ENCODE results near the gene EZR.

DNA sequence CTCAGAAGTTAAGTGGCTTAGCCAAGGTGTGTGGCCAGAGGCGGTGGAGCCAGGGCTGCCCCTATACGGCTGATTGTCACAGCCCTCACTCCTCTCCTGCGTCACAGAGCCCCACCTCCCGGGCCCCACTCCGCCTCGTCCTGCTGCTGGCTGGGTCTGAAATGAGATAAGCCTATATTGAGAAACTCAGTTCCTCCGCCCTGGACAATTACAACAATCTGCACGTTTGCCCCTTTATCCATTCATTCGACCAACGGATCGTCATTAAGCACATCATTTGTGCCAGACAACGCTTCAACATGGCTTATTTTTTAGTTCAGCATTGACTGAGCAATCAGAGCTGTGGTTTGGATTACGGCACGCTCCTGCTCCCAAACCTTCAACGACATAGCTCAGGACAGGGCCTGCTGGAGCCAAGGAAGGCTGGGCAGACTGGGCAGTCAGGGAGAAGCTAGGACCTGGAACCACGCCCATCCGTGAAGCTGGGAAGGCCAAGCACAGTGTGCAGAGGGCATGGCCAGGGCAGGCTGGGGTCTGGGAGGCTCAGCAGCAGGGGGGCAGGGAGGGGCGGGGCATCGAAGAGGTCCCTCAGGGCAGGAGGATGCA, 16.6 kb upstream of the EZR start:
- TF ChIP-seq POLR2A (IDR thresholded peaks at IDR 0.05; ENCODE audit: control extremely low read depth in 1 of 2, low read depth in 2 of 2, low read length in 2 of 2) = no peak
- no peak for TF ChIP-seq CTCF (IDR thresholded peaks at IDR 0.05; ENCODE audit: control extremely low read depth in 1 of 3, insufficient read depth in 1 of 3, low read depth in 1 of 3, low read length in 3 of 3)
- no peak for TF ChIP-seq EZH2 (IDR thresholded peaks at IDR 0.05; ENCODE audit: low read depth, low read length, severe bottlenecking)
- no peak for TF ChIP-seq BACH1 (IDR thresholded peaks at IDR 0.05; ENCODE audit: low read length)
- no peak for TF ChIP-seq HDAC2 (IDR thresholded peaks at IDR 0.05; ENCODE audit: borderline replicate concordance in 1 of 2, low read depth in 2 of 2, low read length in 2 of 2)
- TF ChIP-seq NRF1 (IDR thresholded peaks at IDR 0.05; ENCODE audit: low read depth, low read length) = no peak
- no peak for TF ChIP-seq YY1 (IDR thresholded peaks at IDR 0.05; ENCODE audit: low read depth, low read length)
- TF ChIP-seq RFX5 (IDR thresholded peaks at IDR 0.05; ENCODE audit: borderline replicate concordance, low read depth, low read length) = no peak
- TF ChIP-seq JUND (IDR thresholded peaks at IDR 0.05; ENCODE audit: low read length) = no peak
- TF ChIP-seq ZNF274 (IDR thresholded peaks at IDR 0.05; ENCODE audit: borderline replicate concordance, extremely low read depth, low read length) = no peak
